ENCODE data around the gene PRRX2. TPM values are rescaled to one million over a fixed set of nuclear protein-coding genes. Genes with fewer than 3 reads are reported as not detected.

PRRX2 gene
- total RNA-seq: 1 to 10 TPM; 3.6 to 7.3 (median 4.0) TPM

- no peak for DNase-seq (ENCODE audit: low spot score)
- no peak for TF ChIP-seq CTCF (IDR thresholded peaks at IDR 0.05)
- ATAC-seq (ENCODE audit: low FRiP score): peak; percentile 63
Observed at GRCh38 chr9:129665389-129665775, at the start of gene PRRX2. TSS of gene PRRX2 (plus strand) at chr9:129665647. CDS start at chr9:129665868, 221 bp downstream.

GRCh38 chr9:129617167-129617566 is 48.3 kb upstream of the PRRX2 start:
- ATAC-seq (ENCODE audit: low FRiP score): no peak
- no peak for TF ChIP-seq CTCF (IDR thresholded peaks at IDR 0.05)

GRCh38 chr9:129619787-129620668 is 45.4 kb upstream of the PRRX2 start:
- TF ChIP-seq CTCF (IDR thresholded peaks at IDR 0.05): no peak
- ATAC-seq (ENCODE audit: low FRiP score) (peak; percentile 24), DNase-seq (ENCODE audit: low spot score) (no peak)

More at GRCh38 chr9:129617167-129617566, 48.3 kb upstream of the PRRX2 start:
- DNase-seq (ENCODE audit: low spot score): no peak

GRCh38 chr9:129620669-129621295 is 44.7 kb upstream of the PRRX2 start, which contains the start of gene C9orf50:
TSS of gene C9orf50 (minus strand) at chr9:129621101. CDS start at chr9:129620574, 527 bp downstream.
- no peak for ATAC-seq (ENCODE audit: low FRiP score)
- no peak for TF ChIP-seq CTCF (IDR thresholded peaks at IDR 0.05)

GRCh38 chr9:129623331-129623730 is 42.1 kb upstream of the PRRX2 start:
- no peak for ATAC-seq (ENCODE audit: low FRiP score)
- TF ChIP-seq CTCF (IDR thresholded peaks at IDR 0.05): no peak
- no peak for DNase-seq (ENCODE audit: low spot score)

More at GRCh38 chr9:129620669-129621295, 44.7 kb upstream of the PRRX2 start, which contains the start of gene C9orf50:
- DNase-seq (ENCODE audit: low spot score): no peak

- DNase-seq (ENCODE audit: low spot score) (peak; percentile 57), ATAC-seq (ENCODE audit: low FRiP score) (no peak)
- peak in 1 of 3 donors; percentile 51 for TF ChIP-seq CTCF (IDR thresholded peaks at IDR 0.05)
Observed at GRCh38 chr9:129624168-129624759, 41.2 kb upstream of the PRRX2 start.
